Measurements from ENCODE around the gene VIPR1.

The VIPR1 gene

GRCh38 chr3:42582474-42583070, 80.1 kb downstream of the VIPR1 start:
- DNase-seq, result no peak

All from CD4-positive, alpha-beta T cell treated with Interleukin-1 beta for 1 hour (primary cell).